ENCODE data around the gene SDCBP2.

GRCh38 chr20:1282966-1283365, 46.0 kb downstream of the SDCBP2 start:
- TF ChIP-seq POLR2AphosphoS5 (IDR thresholded peaks at IDR 0.05; ENCODE audit: low read depth, low read length) (no peak), REST (IDR thresholded peaks at IDR 0.05; ENCODE audit: insufficient read depth in 1 of 2, low read depth in 2 of 2, low read length in 2 of 2) (no peak)
